GM12878 (cell line): Measurements from ENCODE around the gene FXYD1. TPM values are rescaled to one million over a fixed set of nuclear protein-coding genes. Genes with fewer than 3 reads are reported as not detected.

ENCODE experiments used
- ATAC-seq: fragments of 200-7000 bp; cut with Tn5 transposase; 3 replicates; pipeline ENCODE4 v1.9.1; 2020; ENCODE audit warnings: mild to moderate bottlenecking, moderate library complexity
- BruUV-seq: library from RNA; stranded (reverse); fragments of 400-500 nt; replicated peaks from 2 replicates; lab custom pipeline; 2021; lab: Mats Ljungman, UMichigan
- CTCF ChIA-PET: fragments of 300-600 bp; sonication (Branson Sonifier 250); formaldehyde crosslinking; extraction: SDS; loops from one replicate; lab custom pipeline; 2021; ENCODE audit warnings: inconsistent platforms; lab: Yijun Ruan, JAX
- POLR2A ChIA-PET: fragments of 350-600 bp; formaldehyde crosslinking; extraction: SDS; loops from one replicate; lab custom pipeline; 2021; ENCODE audit warnings: inconsistent platforms; lab: Charles Lee
- RAD21 ChIA-PET: fragments of 300-600 bp; sonication (Branson Sonifier 250); formaldehyde crosslinking; loops from one replicate; lab custom pipeline; 2023; ENCODE audit warnings: antibody characterized with exemption; ENCODE audit not compliant: unreplicated experiment; lab: Charles Lee
- SMC1A ChIA-PET: fragments of 300-600 bp; sonication (Branson Sonifier 250); formaldehyde crosslinking; loops from one replicate; lab custom pipeline; 2023; ENCODE audit not compliant: unreplicated experiment, uncharacterized antibody; lab: Charles Lee
- DNase-seq: peaks from one replicate; pipeline ENCODE4 v3.0.0-alpha.2; 2011; ENCODE audit warnings: low read depth, low spot score
- FAIRE-seq: peaks from 3 replicates; lab custom pipeline; 2011; peaks lifted over from hg19 to GRCh38; lab: Jason Lieb, UNC
- H2AFZ ChIP-seq: 2 replicates; pipeline ENCODE4 v1.6.0; 2011; ENCODE audit warnings: low read depth, low read length, control low read depth; ENCODE audit not compliant: control insufficient read depth
- H3K27ac ChIP-seq: 2 replicates; pipeline ENCODE4 v1.5.1; 2011; ENCODE audit warnings: control low read depth; ENCODE audit not compliant: control insufficient read depth, insufficient read depth
- H3K27me3 ChIP-seq, 2 experiments: replicated peaks in 1 of 2; 2 replicates each; pipeline versions ENCODE4 v1.6.0 to v1.6.1; 2011; ENCODE audit warnings: low read length in 1 of 2; ENCODE audit not compliant: control insufficient read depth in 2 of 2, insufficient read depth in 2 of 2
- H3K36me3 ChIP-seq, 2 experiments: 2 replicates each; pipeline ENCODE4 v1.5.1; 2011; ENCODE audit warnings: low read length in 1 of 2; ENCODE audit not compliant: control insufficient read depth in 2 of 2, insufficient read depth in 2 of 2
- H3K4me1 ChIP-seq: 2 replicates; pipeline ENCODE4 v1.6.1; 2011; ENCODE audit warnings: mild to moderate bottlenecking, low read length, moderate library complexity, mixed read lengths; ENCODE audit not compliant: control insufficient read depth, insufficient read depth
- H3K4me2 ChIP-seq: 2 replicates; pipeline ENCODE4 v1.6.0; 2011; ENCODE audit warnings: control low read depth; ENCODE audit not compliant: control insufficient read depth, insufficient read depth
- H3K4me3 ChIP-seq: fragments of 200-600 bp; sonication (generic); 2 replicates; pipeline ENCODE4 v1.5.1; 2016
- H3K79me2 ChIP-seq: 2 replicates; pipeline ENCODE4 v1.6.0; 2011; ENCODE audit warnings: low read length; ENCODE audit not compliant: control insufficient read depth, insufficient read depth
- H3K9ac ChIP-seq: 2 replicates; pipeline ENCODE4 v1.8.0; 2011; ENCODE audit warnings: low read length, control low read depth, mixed read lengths; ENCODE audit not compliant: control insufficient read depth, insufficient read depth
- H3K9me3 ChIP-seq: replicated peaks from 3 replicates; pipeline ENCODE4 v1.5.1; 2011; ENCODE audit warnings: mild to moderate bottlenecking, low read length; ENCODE audit not compliant: control insufficient read depth, insufficient read depth
- H4K20me1 ChIP-seq: 2 replicates; pipeline ENCODE4 v1.6.0; 2011; ENCODE audit not compliant: control insufficient read depth, insufficient read depth
- CREM ChIP-seq: IDR thresholded peaks from 2 replicates; pipeline ENCODE4 v1.6.1; 2014; ENCODE audit warnings: antibody characterized with exemption, low read depth
- DPF2 ChIP-seq: fragments of 450-650 bp; IDR thresholded peaks from 2 replicates; pipeline ENCODE4 v1.6.1; 2017; ENCODE audit warnings: mild to moderate bottlenecking
- GABPA ChIP-seq: IDR thresholded peaks from 2 replicates; pipeline ENCODE4 v1.6.1; 2014; ENCODE audit warnings: antibody characterized with exemption, low read depth, mild to moderate bottlenecking, inconsistent platforms
- GATAD2B ChIP-seq: fragments of 450-650 bp; conservative IDR thresholded peaks from 2 replicates; pipeline ENCODE4 v1.6.1; 2017; ENCODE audit warnings: low read depth, mild to moderate bottlenecking, moderate library complexity
- RAD21 ChIP-seq: IDR thresholded peaks from 2 replicates; pipeline ENCODE4 v1.6.1; 2011; ENCODE audit warnings: mild to moderate bottlenecking, low read depth, low read length, moderate library complexity; ENCODE audit not compliant: insufficient read depth
- RAD51 ChIP-seq: fragments of 450-650 bp; IDR thresholded peaks from 2 replicates; pipeline ENCODE4 v1.6.1; 2016; ENCODE audit warnings: moderate library complexity, mild to moderate bottlenecking, inconsistent platforms
- RELB ChIP-seq: fragments of 450-650 bp; IDR thresholded peaks from 2 replicates; pipeline ENCODE4 v1.6.1; 2017; ENCODE audit warnings: low read depth, mild to moderate bottlenecking, moderate library complexity
- SMARCA5 ChIP-seq: fragments of 450-650 bp; IDR thresholded peaks from 2 replicates; pipeline ENCODE4 v1.6.1; 2017; ENCODE audit warnings: mild to moderate bottlenecking
- SPI1 ChIP-seq: IDR thresholded peaks from 2 replicates; pipeline ENCODE4 v1.6.1; 2011; ENCODE audit warnings: low read depth, mild to moderate bottlenecking, low read length, moderate library complexity, borderline replicate concordance; ENCODE audit not compliant: insufficient read depth
- SUZ12 ChIP-seq: fragments of 200-600 bp; sonication (generic); IDR thresholded peaks from one replicate; pipeline ENCODE4 v1.6.1; 2018; ENCODE audit warnings: antibody characterized with exemption, mild to moderate bottlenecking; ENCODE audit not compliant: unreplicated experiment
- TCF3 ChIP-seq: IDR thresholded peaks from 2 replicates; pipeline ENCODE4 v1.6.1; 2012; ENCODE audit warnings: low read depth, mild to moderate bottlenecking, low read length, borderline replicate concordance; ENCODE audit not compliant: insufficient read depth
- ZNF217 ChIP-seq: fragments of 450-650 bp; IDR thresholded peaks from 2 replicates; pipeline ENCODE4 v1.6.1; 2017; ENCODE audit warnings: antibody characterized with exemption, mild to moderate bottlenecking
- WGBS: methylation state at CpG from one replicate; pipeline ENCODE4 v1.1.6; 2016; ENCODE audit warnings: low lambda C conversion rate; ENCODE audit not compliant: insufficient replicate concordance, insufficient coverage; ENCODE audit errors: missing lambda C conversion rate; 5-methylcytosine and 5-hydroxymethylcytosine counted together
- in situ Hi-C: fragments of 300-500 bp; cut with MboI; formaldehyde crosslinking; loops from 9 replicates; pipeline ENCODE4 v1.14.3; 2018; ENCODE audit warnings: mixed read lengths
- intact Hi-C: fragments of 100-400 bp; cut with micrococcal nuclease; formaldehyde crosslinking; loops from one replicate; pipeline ENCODE4 v1.14.2; 2022; ENCODE audit not compliant: unreplicated experiment
- polyA plus RNA-seq, 11 experiments: library from polyadenylated mRNA; depleted of rRNA in 4 of 11; unstranded in 6 of 11; stranded (reverse) in 5 of 11; fragments of >200 nt; fragmentation: Nextera tagmentation in 4 of 11; fragmentation: Illumina TruSeq in 1 of 11; extraction: Ambion mirVana in 4 of 11; extraction: Trizol in 1 of 11; gene quantifications; 1 replicate in 1 of 11; 2 replicates in 10 of 11; pipeline versions ENCODE4 v1.2.1 to v1.2.3, GENCODE V29; 2011 to 2016; ENCODE audit warnings: inconsistent platforms in 2 of 11, missing spikeins in 2 of 11, low read depth in 1 of 11
- total RNA-seq, 4 experiments: library from RNA; depleted of rRNA in 3 of 4; stranded (reverse); fragments of >200 nt in 3 of 4; fragmentation: Illumina TruSeq in 1 of 4; extraction: Trizol in 1 of 4; gene quantifications; 2 replicates each; pipeline versions ENCODE4 v1.2.1 to v1.2.3, GENCODE V29; 2013 to 2021
- TF ChIP-seq, protein P1 (sequence below): fragments of 450-650 bp; IDR thresholded peaks from 2 replicates; pipeline ENCODE4 v1.6.1; 2017; ENCODE audit warnings: mild to moderate bottlenecking

The FXYD1 gene
- total and polyA plus RNA-seq, 10 of the 15 experiments (the other 5 are each of a cell fraction or from before 2014, with no cell fraction given) = 0.34 to 1.2 (median 0.49) TPM; not detected in 4

- CTCF ChIA-PET = interaction anchor here (0.6 to 3.3 kb wide), 48 partner anchors 8 to 368 kb away, joined by 3 to 41 read pairs (median 5); partner anchors contain the start of genes FFAR1, FXYD3 and FXYD5
- ATAC-seq (peak; percentile 20), DNase-seq (no peak), FAIRE-seq (peak; percentile 44)
- RAD21 ChIA-PET = interaction anchor here (0.6 to 3.0 kb wide), 38 partner anchors 12 to 353 kb away, joined by 3 to 31 read pairs (median 4); partner anchors contain the start of genes FFAR1 and FXYD5
- Histone ChIP-seq H3K79me2 (no peaks in the 10 kb centered on the region), H3K36me3 (no peaks in the 10 kb centered on the region), H3K9me3 (no peaks in the 10 kb centered on the region), H3K4me1 (peaks cover 16% of the 10 kb centered on the region), H3K27me3 (peaks cover 2 to 5% of the 10 kb centered on the region in 2 experiments; a peak in 2 of 4 replicates), H2AFZ (no peak overlapping the region), H3K27ac (no peak overlapping the region), H3K9ac (no peak overlapping the region), H3K4me3 (peak overlapping the region; percentile 47; the same call in 1 of the 2 replicates), H4K20me1 (no peaks in the 10 kb centered on the region), H3K4me2 (peak overlapping the region; percentile 79)
- POLR2A ChIA-PET = interaction anchor here (0.5 to 1.5 kb wide), 6 partner anchors 8 to 106 kb away, joined by 3 to 6 read pairs (median 4); partner anchors contain the start of gene FXYD5
- WGBS = 27% methylated on average over 20 of the region's 21 CpGs
- no TSS peak for BruUV-seq
- intact Hi-C loops = loop anchor here (5.0 kb wide), 1 partner anchor 105 kb away; the partner anchor contains the start of gene LSR
- TF ChIP-seq SPI1 = peak; percentile 93
- TF ChIP-seq SMARCA5 = peak; percentile 53; the same call in 1 of the 2 replicates
- TF ChIP-seq RELB = no peak
- no peak; the same call in 1 of the 2 replicates for TF ChIP-seq ZNF217
- TF ChIP-seq DPF2 = peak; percentile 53; the same call in 1 of the 2 replicates
- peak; percentile 69 for TF ChIP-seq RAD51
- TF ChIP-seq RAD21 = no peak
- no peak for TF ChIP-seq CREM
- no peak for TF ChIP-seq GABPA
- TF ChIP-seq, protein P1, sequence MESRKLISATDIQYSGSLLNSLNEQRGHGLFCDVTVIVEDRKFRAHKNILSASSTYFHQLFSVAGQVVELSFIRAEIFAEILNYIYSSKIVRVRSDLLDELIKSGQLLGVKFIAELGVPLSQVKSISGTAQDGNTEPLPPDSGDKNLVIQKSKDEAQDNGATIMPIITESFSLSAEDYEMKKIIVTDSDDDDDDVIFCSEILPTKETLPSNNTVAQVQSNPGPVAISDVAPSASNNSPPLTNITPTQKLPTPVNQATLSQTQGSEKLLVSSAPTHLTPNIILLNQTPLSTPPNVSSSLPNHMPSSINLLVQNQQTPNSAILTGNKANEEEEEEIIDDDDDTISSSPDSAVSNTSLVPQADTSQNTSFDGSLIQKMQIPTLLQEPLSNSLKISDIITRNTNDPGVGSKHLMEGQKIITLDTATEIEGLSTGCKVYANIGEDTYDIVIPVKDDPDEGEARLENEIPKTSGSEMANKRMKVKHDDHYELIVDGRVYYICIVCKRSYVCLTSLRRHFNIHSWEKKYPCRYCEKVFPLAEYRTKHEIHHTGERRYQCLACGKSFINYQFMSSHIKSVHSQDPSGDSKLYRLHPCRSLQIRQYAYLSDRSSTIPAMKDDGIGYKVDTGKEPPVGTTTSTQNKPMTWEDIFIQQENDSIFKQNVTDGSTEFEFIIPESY = no peak
- TF ChIP-seq TCF3 = no peak
- TF ChIP-seq GATAD2B = 0 out of 2 replicates have a peak, but pooled peaks have one; percentile 9
- TF ChIP-seq SUZ12 = no peak
- in situ Hi-C loops = no loop called here
- SMC1A ChIA-PET = interaction anchor here (0.6 to 2.4 kb wide), 29 partner anchors 12 to 403 kb away, joined by 3 to 25 read pairs (median 4); partner anchors contain the start of genes FXYD3 and FXYD5
Observed at GRCh38 chr19:35141837-35142605, 3.4 kb downstream of the FXYD1 start.
